ENCODE data around the gene TMPRSS12.
A peak's percentile ranks its signal among the peaks of the same experiment; 100 is the strongest.
"Not testable (repeated sequence)": the region's sequence is repeated elsewhere in the genome, so short reads cannot be mapped to it uniquely, and the experiment has no call there.

TMPRSS12 gene

GRCh38 chr12:50859621-50860310, 17.0 kb downstream of the TMPRSS12 start:
- no peak for DNase-seq

DNA sequence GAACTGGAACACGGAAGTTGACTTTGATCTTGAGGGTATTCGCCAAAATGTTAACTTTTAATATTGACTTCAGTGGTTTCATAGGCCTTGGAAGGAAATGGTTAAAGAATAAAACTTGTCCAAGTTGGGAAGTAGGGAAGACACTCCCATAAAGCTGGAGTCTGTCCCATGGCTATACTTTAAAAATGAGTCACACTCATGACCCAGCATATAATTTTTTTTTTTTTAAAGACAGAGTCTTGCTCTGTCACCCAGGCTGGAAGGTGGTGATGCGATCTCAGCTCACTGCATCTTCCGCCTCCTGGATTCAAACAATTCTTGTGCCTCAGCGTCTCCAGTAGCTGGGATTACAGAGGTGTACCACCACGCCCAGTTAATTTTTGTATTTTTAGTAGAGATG, 19.6 kb downstream of the TMPRSS12 start:
- no peak for DNase-seq

GRCh38 chr12:50865266-50865665, 22.5 kb downstream of the TMPRSS12 start:
- no peak for DNase-seq

GRCh38 chr12:50868881-50869280, 26.2 kb downstream of the TMPRSS12 start:
- DNase-seq, result not testable (repeated sequence)

DNA sequence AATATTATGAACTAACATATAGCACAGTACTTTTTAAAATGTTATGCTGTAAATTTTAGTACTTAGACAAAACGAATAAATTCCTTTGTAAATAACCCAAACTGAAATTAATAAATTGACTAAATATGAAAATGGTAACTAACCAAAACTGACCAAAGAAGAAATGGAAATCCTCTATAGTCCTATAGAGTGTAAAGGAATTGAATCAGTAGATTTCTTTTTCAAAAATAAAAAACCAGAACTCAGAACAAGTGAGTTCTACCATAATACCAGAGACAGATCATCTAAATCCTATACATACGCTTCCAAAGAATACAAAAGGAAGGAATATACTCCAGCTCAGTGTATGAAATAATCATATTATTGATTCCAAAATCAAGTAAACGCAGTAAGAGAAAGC, 39.8 kb downstream of the TMPRSS12 start:
- no peak for DNase-seq

DNA sequence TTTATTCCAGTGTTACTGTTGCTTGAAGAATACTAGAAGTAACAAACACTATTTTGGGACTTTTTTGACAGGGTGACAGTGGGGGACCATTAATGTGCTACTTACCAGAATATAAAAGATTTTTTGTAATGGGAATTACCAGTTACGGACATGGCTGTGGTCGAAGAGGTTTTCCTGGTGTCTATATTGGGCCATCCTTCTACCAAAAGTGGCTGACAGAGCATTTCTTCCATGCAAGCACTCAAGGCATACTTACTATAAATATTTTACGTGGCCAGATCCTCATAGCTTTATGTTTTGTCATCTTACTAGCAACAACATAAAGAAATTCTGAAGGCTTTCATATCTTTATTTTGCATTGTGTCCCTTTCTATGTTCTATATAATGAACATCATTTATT, 44.5 kb downstream of the TMPRSS12 start:
- DNase-seq, result no peak

GRCh38 chr12:50888666-50889065, 45.9 kb downstream of the TMPRSS12 start:
- DNase-seq, result no peak

DNA sequence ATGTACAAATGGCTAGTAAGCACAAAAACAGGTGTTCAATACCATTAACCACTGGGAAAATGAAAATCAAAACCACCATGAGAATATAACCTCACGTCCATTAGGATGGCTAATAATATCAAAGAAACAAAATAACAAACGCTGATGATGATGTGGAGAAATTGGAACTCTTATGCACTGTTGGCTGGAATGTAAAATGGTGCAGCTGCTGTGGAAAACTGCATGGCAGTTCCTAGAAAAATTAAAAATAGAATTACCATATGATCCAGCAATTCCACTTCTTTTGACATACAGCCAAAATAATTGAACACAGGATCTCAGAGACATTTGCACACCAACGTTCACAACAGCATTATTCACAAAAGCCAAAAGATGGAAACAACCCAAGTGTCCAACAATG, 51.5 kb downstream of the TMPRSS12 start:
- DNase-seq, result no peak

DNA sequence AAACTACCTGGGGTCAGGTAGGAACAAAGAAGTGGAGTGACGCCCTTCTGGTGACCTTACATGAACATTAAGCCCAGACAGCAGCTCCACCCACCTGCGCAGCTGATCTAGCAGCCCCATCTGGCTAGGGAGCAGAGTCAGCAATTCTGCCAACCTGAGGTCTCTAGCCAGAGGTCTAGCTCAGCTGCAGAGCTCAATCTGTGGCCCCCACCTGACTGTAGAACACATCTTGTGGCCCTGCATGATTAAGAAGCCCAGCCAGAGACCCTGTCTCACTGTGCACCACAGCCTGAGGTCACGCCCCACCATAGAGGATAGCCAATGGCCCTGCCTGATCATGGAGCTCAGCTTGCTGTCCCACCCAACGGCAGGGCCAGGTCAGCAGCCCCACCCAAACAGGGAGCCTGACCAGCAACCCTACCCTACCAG, 59.0 kb downstream of the TMPRSS12 start:
- DNase-seq, result no peak

- DNase-seq, result not testable (repeated sequence)
Measured at GRCh38 chr12:50908479-50908878, 65.8 kb downstream of the TMPRSS12 start.

- DNase-seq, result not testable (repeated sequence)
Measured at GRCh38 chr12:50912361-50912760, 69.6 kb downstream of the TMPRSS12 start.

GRCh38 chr12:50913224-50913623, 70.5 kb downstream of the TMPRSS12 start:
- no peak for DNase-seq

- no peak for DNase-seq
Measured at GRCh38 chr12:50914872-50915484, 72.3 kb downstream of the TMPRSS12 start.

DNA sequence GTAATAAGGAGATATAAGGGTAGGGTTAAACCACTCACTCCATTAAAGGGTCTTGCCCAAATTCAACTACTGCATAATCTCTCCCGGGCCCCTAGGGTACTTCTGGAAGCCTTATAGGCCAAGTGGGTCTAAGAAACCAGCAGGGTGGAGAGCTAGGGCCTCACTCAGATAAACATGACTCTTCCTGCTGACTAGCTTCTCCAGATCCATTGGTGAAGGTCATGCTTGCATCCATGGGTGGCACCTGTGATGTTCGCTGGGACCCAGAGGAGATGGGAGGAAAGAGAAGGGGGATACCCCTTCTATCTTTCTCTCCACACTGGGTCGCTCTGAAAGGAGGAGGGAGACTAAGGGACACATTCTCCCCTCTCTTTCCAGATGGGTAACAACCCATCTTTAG, 73.6 kb downstream of the TMPRSS12 start:
- no peak for DNase-seq

GRCh38 chr12:50918584-50919316, 76.0 kb downstream of the TMPRSS12 start:
- no peak for DNase-seq

DNA sequence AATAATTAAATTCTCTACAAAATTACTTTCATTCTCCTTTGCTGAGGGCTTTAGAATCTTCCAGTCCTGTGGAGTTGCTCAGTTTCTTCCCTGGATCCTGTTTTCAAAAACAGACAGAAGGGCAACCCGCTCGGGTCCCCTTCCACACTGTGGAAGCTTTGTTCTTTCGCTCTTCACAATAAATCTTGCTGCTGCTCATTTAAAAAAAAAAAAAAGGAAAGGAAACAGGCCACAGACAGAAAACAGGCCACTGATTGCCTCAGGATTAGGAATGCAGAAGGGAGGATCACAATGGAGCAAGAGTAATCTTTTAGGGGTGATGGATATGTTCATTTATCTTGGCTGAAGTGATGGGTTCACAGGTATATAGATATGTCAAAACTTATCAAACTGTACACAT, 80.1 kb downstream of the TMPRSS12 start:
- DNase-seq, result no peak

GRCh38 chr12:50923361-50924130, 80.8 kb downstream of the TMPRSS12 start:
- DNase-seq, result no peak

DNA sequence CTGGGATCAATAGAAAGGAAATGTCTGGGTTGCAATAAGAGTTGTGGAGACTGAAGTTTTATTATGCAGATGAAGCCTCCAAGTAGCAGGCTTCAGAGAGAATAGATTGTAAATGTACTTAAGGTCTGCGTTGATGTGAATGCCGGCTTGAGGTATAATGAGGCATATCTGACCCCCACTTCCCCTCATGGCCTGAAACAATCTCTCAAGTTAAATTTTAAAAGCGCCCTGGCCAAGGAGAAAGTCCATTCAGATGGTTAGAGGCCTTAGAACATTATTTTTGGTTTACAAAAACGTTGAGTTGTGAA, 81.4 kb downstream of the TMPRSS12 start:
- DNase-seq, result no peak

DNA sequence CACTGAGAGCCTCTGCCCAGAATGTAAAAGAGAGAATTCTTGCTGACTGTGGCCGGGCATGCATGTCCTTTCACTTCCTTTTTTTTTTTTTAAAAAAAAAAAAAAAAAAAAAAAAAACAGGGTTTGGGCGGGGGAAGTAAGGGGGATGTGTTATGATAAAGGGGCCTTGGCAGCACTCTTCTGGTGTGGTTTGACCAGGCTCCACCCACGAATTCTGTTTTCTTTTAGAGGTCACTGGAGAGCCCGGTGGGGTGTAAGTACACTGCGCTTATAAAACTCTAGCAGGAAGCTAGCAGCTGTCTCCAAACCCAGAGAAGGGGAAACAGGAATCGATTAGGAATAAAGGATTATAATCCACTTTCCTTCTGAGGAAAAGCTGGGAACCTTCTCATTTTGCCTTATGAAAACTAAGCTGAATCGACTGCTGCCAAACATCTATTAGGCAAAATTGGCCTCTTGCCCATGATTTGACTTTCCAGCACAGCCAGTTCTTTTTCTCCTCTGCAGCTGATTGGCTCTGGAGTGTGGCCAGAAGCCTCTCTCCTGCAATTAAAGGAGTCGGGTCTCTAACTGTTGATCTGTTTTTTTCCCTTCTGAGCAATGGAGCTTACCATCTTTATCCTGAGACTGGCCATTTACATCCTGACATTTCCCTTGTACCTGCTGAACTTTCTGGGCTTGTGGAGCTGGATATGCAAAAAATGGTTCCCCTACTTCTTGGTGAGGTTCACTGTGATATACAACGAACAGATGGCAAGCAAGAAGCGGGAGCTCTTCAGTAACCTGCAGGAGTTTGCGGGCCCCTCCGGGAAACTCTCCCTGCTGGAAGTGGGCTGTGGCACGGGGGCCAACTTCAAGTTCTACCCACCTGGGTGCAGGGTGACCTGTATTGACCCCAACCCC, 82.0 kb downstream of the TMPRSS12 start:
- peak; percentile 58 for DNase-seq

GRCh38 chr12:50925342-50925651, 82.6 kb downstream of the TMPRSS12 start:
- DNase-seq, result peak; percentile 11

DNA sequence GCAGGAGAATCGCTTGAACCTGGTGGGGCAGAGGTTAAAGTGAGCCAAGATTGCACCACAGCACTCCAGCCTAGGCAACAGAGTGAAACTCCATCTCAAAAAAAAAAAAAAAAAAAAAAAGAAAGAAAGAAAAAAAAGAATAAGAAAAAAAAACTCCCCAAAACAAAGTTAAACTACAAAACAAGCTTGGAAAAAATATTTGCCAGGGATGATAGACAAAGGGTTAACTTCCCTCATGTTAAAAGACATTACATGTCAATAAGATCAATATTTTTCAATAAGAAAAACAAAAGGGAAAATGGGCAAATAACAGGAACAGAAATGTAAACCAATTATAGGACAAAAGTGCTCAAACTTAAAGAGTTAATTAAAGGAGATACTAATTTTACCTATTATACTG, 83.2 kb downstream of the TMPRSS12 start:
- DNase-seq, result no peak

- no peak for DNase-seq
Measured at GRCh38 chr12:50926415-50926814, 83.7 kb downstream of the TMPRSS12 start.

GRCh38 chr12:50926932-50927331, 84.2 kb downstream of the TMPRSS12 start:
- DNase-seq, result not testable (repeated sequence)

All from NCI-H1436 (cell line).